RWPE1 (cell line): ENCODE results near the gene SLC8A2.
A peak's percentile ranks its signal among the peaks of the same experiment; 100 is the strongest.

Source experiments
- CTCF ChIA-PET: fragments of 350-600 bp; sonication (Branson Sonifier 250); formaldehyde crosslinking; extraction: SDS; loops from one replicate; lab custom pipeline; 2021; lab: Yijun Ruan, JAX
- POLR2A ChIA-PET: fragments of 400-600 bp; formaldehyde crosslinking; extraction: SDS; loops from one replicate; lab custom pipeline; 2020; ENCODE audit warnings: antibody characterized with exemption; ENCODE audit not compliant: low non-redundant PET; lab: Yijun Ruan, JAX
- DNase-seq: peaks from one replicate; pipeline ENCODE4 v3.0.0; 2012; ENCODE audit warnings: low spot score
- H3K27ac ChIP-seq: fragments of 450-650 bp; 2 replicates; pipeline ENCODE4 v1.5.1; 2017
- TF ChIP-seq, protein P1 (sequence below): fragments of 450-650 bp; conservative IDR thresholded peaks from 2 replicates; pipeline ENCODE4 v1.5.1; 2017; ENCODE audit warnings: low read depth, mild to moderate bottlenecking

The SLC8A2 gene

DNA sequence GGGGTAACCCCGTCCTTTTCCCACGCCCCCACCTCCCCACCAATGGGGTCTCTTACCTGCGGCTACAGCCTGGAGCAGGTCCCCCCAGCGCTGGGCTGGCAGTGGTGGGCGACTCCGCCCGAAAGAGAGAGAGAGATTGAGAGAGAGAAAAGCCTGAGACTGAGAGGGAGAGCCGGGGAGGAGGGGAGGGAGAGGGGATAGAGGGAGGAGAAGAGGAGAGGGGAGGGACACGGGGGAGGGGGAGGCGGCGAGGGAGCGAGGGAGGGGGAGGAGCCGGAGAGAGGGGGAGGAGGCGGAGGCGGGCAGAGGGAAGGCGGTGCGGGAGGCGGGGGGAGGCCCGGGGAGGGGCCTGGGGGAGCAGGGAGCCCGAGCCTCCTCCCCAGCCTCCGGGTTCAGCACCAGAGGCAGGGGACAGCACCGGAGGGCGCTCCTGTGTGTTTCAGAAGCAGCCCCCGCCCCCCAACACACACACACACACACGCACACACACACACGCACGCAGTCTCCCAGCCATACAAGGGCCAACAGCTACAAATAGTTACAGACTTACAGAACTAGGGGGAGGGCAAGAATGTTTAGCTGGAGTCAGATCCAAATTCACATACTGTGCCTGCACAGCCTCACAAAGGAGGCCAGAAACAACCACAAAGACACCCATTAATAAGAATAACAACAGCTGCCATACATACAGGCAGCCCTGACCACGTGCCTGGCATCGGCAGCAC lies at the start of gene SLC8A2:
Gene SLC8A2 (minus strand): TSS at position 161 of the 725 bp plus-strand sequence. CDS start 5,490 bp downstream, outside the sequence.
- CTCF ChIA-PET, result interaction anchor here (2.1 kb wide), 1 partner anchor 12 kb away, joined by 6 read pairs; the partner anchor contains the start of gene KPTN
- TF ChIP-seq, protein P1, sequence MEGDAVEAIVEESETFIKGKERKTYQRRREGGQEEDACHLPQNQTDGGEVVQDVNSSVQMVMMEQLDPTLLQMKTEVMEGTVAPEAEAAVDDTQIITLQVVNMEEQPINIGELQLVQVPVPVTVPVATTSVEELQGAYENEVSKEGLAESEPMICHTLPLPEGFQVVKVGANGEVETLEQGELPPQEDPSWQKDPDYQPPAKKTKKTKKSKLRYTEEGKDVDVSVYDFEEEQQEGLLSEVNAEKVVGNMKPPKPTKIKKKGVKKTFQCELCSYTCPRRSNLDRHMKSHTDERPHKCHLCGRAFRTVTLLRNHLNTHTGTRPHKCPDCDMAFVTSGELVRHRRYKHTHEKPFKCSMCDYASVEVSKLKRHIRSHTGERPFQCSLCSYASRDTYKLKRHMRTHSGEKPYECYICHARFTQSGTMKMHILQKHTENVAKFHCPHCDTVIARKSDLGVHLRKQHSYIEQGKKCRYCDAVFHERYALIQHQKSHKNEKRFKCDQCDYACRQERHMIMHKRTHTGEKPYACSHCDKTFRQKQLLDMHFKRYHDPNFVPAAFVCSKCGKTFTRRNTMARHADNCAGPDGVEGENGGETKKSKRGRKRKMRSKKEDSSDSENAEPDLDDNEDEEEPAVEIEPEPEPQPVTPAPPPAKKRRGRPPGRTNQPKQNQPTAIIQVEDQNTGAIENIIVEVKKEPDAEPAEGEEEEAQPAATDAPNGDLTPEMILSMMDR, result no peak
- no peak within 1 kb of the TSS for H3K27ac ChIP-seq
- POLR2A ChIA-PET, result no interaction called here
- peak; percentile 66 for DNase-seq

- TF ChIP-seq, protein P1, result no peak
- ChIA-PET CTCF (interaction anchor here (0.5 kb wide), 1 partner anchor 45 kb away, joined by 5 read pairs; no protein-coding TSS in a partner anchor), POLR2A (no interaction called here)
- no peak overlapping the region for H3K27ac ChIP-seq
- no peak for DNase-seq
Measured at GRCh38 chr19:47520839-47521238, 49.1 kb upstream of the SLC8A2 start.

GRCh38 chr19:47520343-47520806 lies 48.7 kb upstream of the SLC8A2 start:
- no peak overlapping the region for H3K27ac ChIP-seq
- ChIA-PET POLR2A (interaction anchor here (0.5 kb wide), 1 partner anchor 734 kb away, joined by 4 read pairs; no protein-coding TSS in a partner anchor), CTCF (interaction anchor here (0.5 kb wide), 1 partner anchor 45 kb away, joined by 5 read pairs; no protein-coding TSS in a partner anchor)
- DNase-seq, result no peak
- TF ChIP-seq, protein P1, result no peak

DNA sequence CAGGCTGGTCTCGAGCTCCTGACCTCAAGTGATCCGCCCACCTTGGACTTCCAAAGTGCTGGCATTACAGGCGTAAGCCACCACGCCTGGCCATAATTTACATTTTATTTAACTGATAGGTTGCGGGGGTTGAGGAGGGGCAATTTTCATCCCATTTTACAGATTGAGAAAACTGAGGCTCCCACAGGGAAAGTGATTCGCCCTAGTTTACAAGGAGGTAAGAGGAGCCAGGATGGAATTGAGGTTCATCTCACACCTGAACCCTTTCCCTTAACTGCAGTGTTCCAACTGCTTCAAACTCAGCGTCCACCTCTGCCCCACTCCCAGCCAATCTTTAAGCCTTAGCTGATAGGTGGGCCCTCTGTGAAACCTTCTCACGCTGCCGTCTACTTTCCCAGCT lies 47.2 kb upstream of the SLC8A2 start:
- DNase-seq, result no peak
- TF ChIP-seq, protein P1, result no peak
- POLR2A ChIA-PET, result no interaction called here
- CTCF ChIA-PET, result interaction anchor here (0.6 to 1.1 kb wide), 5 partner anchors 11 to 179 kb away, joined by 3 read pairs; no protein-coding TSS in a partner anchor
- H3K27ac ChIP-seq, result no peak overlapping the region

GRCh38 chr19:47518139-47518538 lies 46.4 kb upstream of the SLC8A2 start:
- ChIA-PET POLR2A (no interaction called here), CTCF (interaction anchor here (0.5 to 0.9 kb wide), 4 partner anchors 32 to 510 kb away, joined by 3 to 8 read pairs (median 4); no protein-coding TSS in a partner anchor)
- DNase-seq, result no peak
- TF ChIP-seq, protein P1, result no peak
- H3K27ac ChIP-seq, result no peak overlapping the region

- DNase-seq, result peak; percentile 100
- POLR2A ChIA-PET, result interaction anchor here (1.0 kb wide), 1 partner anchor 95 kb away, joined by 3 read pairs; no protein-coding TSS in a partner anchor
- peak within 1 kb of the TSS; percentile 96 for H3K27ac ChIP-seq
- CTCF ChIA-PET, result interaction anchor here (0.5 to 1.9 kb wide), 20 partner anchors 9 to 332 kb away, joined by 3 to 13 read pairs (median 4); no protein-coding TSS in a partner anchor
- TF ChIP-seq, protein P1, result no peak
Measured at GRCh38 chr19:47514869-47515588, 43.3 kb upstream of the SLC8A2 start, which contains the start of gene NAPA. NAPA (minus strand) TSS chr19:47515063; CDS start chr19:47514940, 123 bp downstream.
